Lung microvascular endothelial cell (primary cell): ENCODE measurements around the gene IFIT1. TPM values are rescaled to one million over a fixed set of nuclear protein-coding genes. Genes with fewer than 3 reads are reported as not detected.
"Not testable (repeated sequence)": the region's sequence is repeated elsewhere in the genome, so short reads cannot be mapped to it uniquely, and the experiment has no call there.

ENCODE experiments used
- DNase-seq, 2 donors: peaks; one replicate each; pipeline versions ENCODE4 v3.0.0 to v3.0.0-alpha.2; 2010; ENCODE audit warnings: low read depth in 2 of 2
- total RNA-seq: library from RNA; depleted of rRNA; stranded (reverse); fragments of >200 nt; gene quantifications from 2 replicates; pipeline ENCODE4 v1.2.1, GENCODE V29; 2014

The IFIT1 gene
- total RNA-seq, 1 donor from 2014 or later: 0.20 TPM

DNA sequence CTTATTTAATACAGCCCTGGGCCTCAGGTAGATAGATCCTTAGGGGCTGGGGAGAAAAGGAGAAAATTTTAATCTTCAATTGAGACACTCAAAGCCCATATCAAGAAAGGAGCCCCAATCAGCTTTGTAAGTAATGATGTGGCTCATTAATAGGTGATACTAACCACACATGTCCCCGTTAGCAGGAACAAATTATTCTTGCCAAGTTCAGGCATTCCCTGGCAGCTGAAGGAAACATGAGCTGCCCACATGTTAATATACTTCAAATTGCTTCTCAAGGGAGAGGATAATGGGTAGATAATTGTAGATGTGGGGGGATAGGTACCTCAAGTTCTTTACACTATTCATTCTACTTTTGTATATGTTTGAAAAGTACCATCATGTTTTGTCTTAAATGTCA lies 36.5 kb downstream of the IFIT1 start:
- DNase-seq: no peak

DNA sequence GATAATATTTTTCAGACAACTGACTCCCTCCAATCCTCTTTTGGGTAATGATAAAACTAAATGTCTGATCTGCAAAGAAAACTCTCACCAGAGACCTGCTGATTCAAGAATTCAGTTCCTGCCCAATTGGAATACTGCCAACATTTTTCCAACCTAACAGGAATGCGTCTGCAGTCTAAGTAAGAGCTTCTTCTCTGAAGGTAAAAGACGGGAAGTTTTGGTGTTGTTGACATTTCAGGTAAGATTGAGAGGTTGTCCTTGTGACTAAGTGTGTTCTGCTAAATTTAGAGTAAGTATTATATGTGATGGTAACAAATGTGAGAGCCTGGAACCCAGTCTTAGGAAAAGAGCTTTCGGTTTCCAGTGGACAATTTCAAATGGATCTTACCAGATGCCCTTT lies 39.6 kb downstream of the IFIT1 start:
- peak; percentile 49 to 64 for DNase-seq

DNA sequence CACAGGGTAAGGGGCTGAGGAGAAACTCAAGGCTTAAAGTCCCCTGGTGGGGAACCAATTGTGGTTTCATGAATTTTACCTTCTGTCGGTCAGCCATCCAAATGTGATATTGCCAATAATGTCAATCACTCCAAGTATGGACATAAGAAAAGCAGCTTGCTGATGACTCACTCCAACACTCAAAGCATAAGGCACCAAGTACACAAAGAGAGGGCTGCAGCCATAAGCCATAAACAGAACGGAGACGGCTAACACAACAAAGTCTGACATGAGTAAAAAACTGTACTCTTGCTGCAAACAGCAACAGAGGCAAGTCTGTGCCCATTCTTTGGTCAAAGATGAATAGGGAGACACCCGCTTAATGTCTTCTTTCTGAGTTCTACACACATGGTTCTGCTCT lies 46.1 kb downstream of the IFIT1 start:
- no peak for DNase-seq

DNA sequence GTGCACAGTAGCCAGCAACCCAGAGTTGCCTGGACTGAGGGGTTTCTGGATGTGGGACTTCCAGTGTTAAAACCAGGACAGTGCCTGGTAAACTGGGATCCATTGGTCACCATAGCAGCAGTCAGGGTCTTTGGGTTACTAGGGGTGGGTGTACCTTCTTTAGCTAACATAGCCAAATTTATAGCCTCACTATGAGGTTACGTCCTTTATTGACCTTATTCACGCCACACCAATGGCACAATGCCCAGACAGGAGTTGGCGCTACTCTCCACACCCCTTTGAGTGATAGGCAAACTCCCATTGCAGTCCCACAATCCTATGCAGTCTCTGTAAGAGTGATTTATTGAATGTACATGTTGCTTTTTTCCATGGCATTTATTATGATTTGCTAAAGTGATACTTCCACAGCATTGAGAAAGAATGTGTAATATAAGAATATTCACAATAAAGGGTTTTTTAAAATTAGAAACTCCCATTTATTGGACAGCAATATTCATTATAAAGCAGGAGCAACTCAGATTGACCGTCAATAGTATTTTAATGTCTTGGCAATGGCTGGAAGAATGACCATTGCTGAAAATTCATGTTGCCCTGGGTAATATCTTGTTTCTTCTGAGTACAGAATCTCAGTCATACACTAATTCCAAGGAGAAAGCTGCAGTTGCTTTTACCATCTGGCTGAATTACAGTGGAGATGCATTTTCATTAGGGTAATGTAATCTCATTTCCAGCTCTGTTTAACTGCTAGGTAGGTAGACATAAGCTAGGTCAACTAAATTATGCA lies 48.0 kb downstream of the IFIT1 start:
- DNase-seq: peak in 1 of 2 donors; percentile 39

DNA sequence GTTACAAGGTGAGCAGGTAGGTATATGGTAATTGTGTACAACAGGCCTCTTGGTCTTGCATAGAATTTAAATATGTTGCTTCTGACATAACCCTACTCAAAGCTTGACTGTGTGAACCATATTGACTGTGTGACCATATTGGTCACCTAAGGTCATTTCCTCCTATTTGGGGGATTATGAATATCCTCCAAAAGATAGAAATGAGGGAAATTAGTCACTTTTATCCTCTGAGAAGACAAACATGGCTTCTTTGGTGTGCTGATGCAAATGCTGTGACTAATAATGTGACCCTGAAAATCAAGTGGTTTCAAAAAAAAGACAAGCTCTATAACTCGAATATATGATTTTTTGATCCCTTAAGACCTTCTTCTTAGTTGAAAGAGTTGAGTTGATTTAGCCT lies 49.9 kb downstream of the IFIT1 start:
- DNase-seq: no peak

DNA sequence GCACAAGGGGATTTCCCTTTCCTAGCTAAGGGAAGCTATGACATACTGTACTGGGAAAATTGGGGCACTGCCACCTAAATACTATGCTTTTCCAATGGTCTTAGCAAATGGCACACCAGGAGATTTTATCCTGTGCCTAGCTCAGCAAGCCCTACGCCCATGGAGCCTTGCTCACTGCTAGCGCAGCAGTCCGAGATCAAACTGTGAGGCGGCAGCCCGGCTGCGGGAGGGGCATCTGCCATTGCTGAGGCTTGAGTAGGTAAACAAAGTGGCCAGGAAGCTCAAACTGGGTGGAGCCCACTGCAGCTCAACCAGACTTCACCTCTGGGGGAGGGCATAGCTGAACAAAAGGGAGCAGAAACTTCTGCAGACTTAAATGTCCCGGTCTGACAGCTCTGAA lies 52.4 kb downstream of the IFIT1 start:
- not testable (repeated sequence) for DNase-seq

DNA sequence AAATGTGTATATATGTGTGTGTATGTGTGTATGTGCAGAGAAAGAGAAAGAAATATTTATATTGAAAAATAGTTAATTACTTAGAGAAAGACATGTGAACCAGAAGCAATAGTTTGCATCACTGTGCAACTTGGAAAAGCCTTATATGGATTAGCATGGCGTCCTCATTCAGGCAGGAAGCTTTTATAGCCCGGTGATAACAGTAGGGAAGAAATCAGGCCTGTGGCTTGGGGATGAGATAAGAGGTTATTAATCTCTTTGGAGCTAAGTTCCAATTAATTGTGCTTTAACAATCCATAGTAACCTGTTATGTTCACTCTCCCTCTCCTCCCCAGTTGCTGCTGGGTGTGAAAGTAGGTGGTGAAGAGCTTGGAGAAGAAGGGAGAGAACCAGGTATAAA lies 58.5 kb downstream of the IFIT1 start:
- DNase-seq: no peak

DNA sequence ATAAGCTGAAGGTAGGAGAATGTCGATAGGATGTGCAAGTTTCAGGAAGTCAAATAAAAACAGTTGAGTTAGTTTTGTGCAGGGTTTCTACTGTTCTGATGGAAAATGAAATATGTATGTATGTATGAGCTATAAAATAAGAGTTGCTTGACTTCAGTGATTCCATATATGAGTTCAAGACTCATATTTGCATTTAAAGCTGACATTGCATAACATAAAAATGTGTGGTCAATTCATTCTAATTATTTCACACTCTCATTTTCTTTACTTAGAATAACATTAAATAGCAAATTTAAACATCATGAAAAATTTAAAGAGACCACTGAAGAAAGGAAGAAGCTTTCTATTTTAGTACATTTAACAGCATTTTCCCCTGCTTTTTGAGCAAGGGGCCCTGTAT lies 59.8 kb downstream of the IFIT1 start:
- DNase-seq: no peak

DNA sequence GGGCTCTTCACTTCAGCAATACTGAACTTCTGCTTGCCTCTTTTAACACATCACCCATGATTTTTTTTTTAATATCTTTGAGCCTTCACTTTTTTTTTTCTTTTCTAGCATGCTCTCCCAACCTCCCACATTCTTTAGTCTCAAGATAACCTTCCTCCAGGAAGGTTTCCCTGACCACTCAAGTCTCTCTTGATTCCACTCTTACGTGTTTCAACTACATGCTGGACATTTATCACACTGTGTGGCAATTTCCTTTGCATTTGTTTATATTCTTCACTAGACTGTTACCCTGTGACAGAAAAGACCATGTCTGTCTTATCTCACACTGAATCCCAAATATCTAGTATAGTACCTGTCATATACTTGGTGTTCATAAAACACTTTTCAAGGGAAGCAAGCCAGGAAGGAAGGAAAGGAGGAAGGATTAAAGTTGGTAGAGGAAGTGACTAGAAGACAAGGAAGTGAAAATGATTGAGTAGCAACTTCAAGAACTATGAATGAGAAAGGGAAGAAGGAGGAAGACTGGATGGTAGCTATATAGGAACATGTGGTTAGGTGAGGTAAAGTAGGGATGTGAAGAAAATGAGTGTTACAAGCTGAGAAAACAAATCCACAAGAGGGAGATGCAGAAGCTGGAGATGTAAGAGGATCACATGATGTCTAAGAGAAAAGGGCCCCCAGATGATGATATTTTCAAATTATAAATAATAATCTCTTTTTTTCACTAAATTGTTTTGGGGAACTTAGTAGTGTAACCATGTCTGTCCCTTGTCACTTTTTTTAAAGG lies 62.3 kb downstream of the IFIT1 start:
- DNase-seq: no peak

Other genes with a start within 250 kb of the IFIT1 start
- 3.0 and 4.4 TPM in 2 replicates for gene CH25H, start 185.3 kb upstream of the IFIT1 start, total RNA-seq
- gene LIPA, start 140.8 kb upstream of the IFIT1 start, total RNA-seq: 43.2 and 54.4 TPM in 2 replicates
- 3.1 and 8.1 TPM in 2 replicates for gene IFIT2, start 90.6 kb upstream of the IFIT1 start, total RNA-seq
- 5.7 and 8.1 TPM in 2 replicates for gene IFIT3, start 64.6 kb upstream of the IFIT1 start, total RNA-seq
- not detected in 2 replicates for gene IFIT1B, start 14.6 kb upstream of the IFIT1 start, total RNA-seq
- 6.3 and 7.7 TPM in 2 replicates for gene IFIT5, start 21.9 kb downstream of the IFIT1 start, total RNA-seq
- not detected in 2 replicates for gene SLC16A12, start 143.0 kb downstream of the IFIT1 start, total RNA-seq